SK-N-MC (cell line): ENCODE data around the gene KCNC4.

Experiments
- EZH2 ChIP-seq: fragments of 200-600 bp; sonication (generic); IDR thresholded peaks from one replicate; pipeline ENCODE4 v1.6.1; 2017; ENCODE audit warnings: antibody characterized with exemption
- FOXP2 ChIP-seq: optimal IDR thresholded peaks from 2 replicates; pipeline ENCODE3; 2011; ENCODE audit warnings: mild to moderate bottlenecking, moderate library complexity; ENCODE audit not compliant: insufficient read depth; ENCODE audit errors: extremely low read length, control extremely low read depth
- POLR2AphosphoS5 ChIP-seq: IDR thresholded peaks from 2 replicates; pipeline ENCODE4 v1.6.1; 2012; ENCODE audit warnings: mild to moderate bottlenecking, low read depth, low read length, borderline replicate concordance

- TF ChIP-seq EZH2 (no peak), POLR2AphosphoS5 (no peak), FOXP2 (no peak)
Measured at GRCh38 chr1:110177775-110178174, 32.3 kb upstream of the KCNC4 start.
